Activated naive CD8-positive, alpha-beta T cell treated with anti-CD3 and anti-CD28 coated beads, Interleukin-2, amount 10 ng/mL, durations not matched to agents 7 days and 5 days (primary cell): ENCODE results near the gene KCNJ18. TPM values are rescaled to one million over a fixed set of nuclear protein-coding genes. Genes with fewer than 3 reads are reported as not detected.
"Not testable (repeated sequence)": the region's sequence is repeated elsewhere in the genome, so short reads cannot be mapped to it uniquely, and the experiment has no call there.

Experiments used
- ATAC-seq: fragments of 150-1000 bp; cut with Tn5 transposase; one replicate; pipeline ENCODE4 v1.10.0; 2021; ENCODE audit warnings: low read depth, moderate library complexity
- POLR2A ChIA-PET: fragments of 350-600 bp; sonication (Branson Sonifier 250); formaldehyde crosslinking; loops from one replicate; lab custom pipeline; 2021; ENCODE audit warnings: antibody characterized with exemption; lab: Charles Lee
- DNase-seq: peaks from one replicate; pipeline ENCODE4 v3.0.0; 2021
- H3K27ac Mint-ChIP-seq: one replicate; pipeline ENCODE4 v1.8.0; 2022; ENCODE audit warnings: mild to moderate bottlenecking, mixed read lengths
- H3K27me3 Mint-ChIP-seq: one replicate; pipeline ENCODE4 v1.8.0; 2022; ENCODE audit warnings: mild to moderate bottlenecking, moderate library complexity, mixed read lengths
- H3K36me3 Mint-ChIP-seq: one replicate; pipeline ENCODE4 v1.8.0; 2021; ENCODE audit warnings: mild to moderate bottlenecking, mixed read lengths
- H3K4me1 Mint-ChIP-seq: one replicate; pipeline ENCODE4 v1.8.0; 2021; ENCODE audit warnings: mixed read lengths
- H3K4me3 Mint-ChIP-seq: one replicate; pipeline ENCODE4 v1.8.0; 2022; ENCODE audit warnings: mild to moderate bottlenecking, moderate library complexity, mixed read lengths
- H3K9me3 Mint-ChIP-seq: one replicate; pipeline ENCODE4 v1.8.0; 2021; ENCODE audit warnings: mixed read lengths
- total RNA-seq, 2 experiments: library from RNA; stranded (reverse); gene quantifications; one replicate each; pipeline ENCODE4 v1.2.3, GENCODE V29; 2021

The KCNJ18 gene
- not detected for total RNA-seq

- H3K4me3 Mint-ChIP-seq, H3K27me3 Mint-ChIP-seq, H3K27ac Mint-ChIP-seq, DNase-seq, H3K9me3 Mint-ChIP-seq, H3K36me3 Mint-ChIP-seq, H3K4me1 Mint-ChIP-seq, POLR2A ChIA-PET, ATAC-seq: not testable (repeated sequence)
These were observed at the start of gene KCNJ18 for GRCh38 chr17:21691883-21692703. Gene KCNJ18, plus strand, starts transcription at chr17:21692523. Its CDS starts 10,264 bp downstream, at chr17:21702787.

GRCh38 chr17:21648125-21648524 lies 44.2 kb upstream of the KCNJ18 start:
- POLR2A ChIA-PET, H3K36me3 Mint-ChIP-seq, H3K4me3 Mint-ChIP-seq, ATAC-seq, H3K9me3 Mint-ChIP-seq, H3K27ac Mint-ChIP-seq, DNase-seq, H3K27me3 Mint-ChIP-seq, H3K4me1 Mint-ChIP-seq: not testable (repeated sequence)

GRCh38 chr17:21650043-21650442 lies 42.3 kb upstream of the KCNJ18 start:
- not testable (repeated sequence) for H3K27ac Mint-ChIP-seq, H3K36me3 Mint-ChIP-seq

GRCh38 chr17:21652049-21652448 lies 40.3 kb upstream of the KCNJ18 start:
- H3K4me3 Mint-ChIP-seq, POLR2A ChIA-PET, H3K9me3 Mint-ChIP-seq, H3K27me3 Mint-ChIP-seq, H3K36me3 Mint-ChIP-seq, ATAC-seq, H3K4me1 Mint-ChIP-seq, H3K27ac Mint-ChIP-seq, DNase-seq: not testable (repeated sequence)

More at GRCh38 chr17:21650043-21650442, 42.3 kb upstream of the KCNJ18 start:
- DNase-seq, H3K4me3 Mint-ChIP-seq, ATAC-seq, POLR2A ChIA-PET, H3K9me3 Mint-ChIP-seq, H3K27me3 Mint-ChIP-seq, H3K4me1 Mint-ChIP-seq: not testable (repeated sequence)

GRCh38 chr17:21653211-21653610 lies 39.1 kb upstream of the KCNJ18 start:
- DNase-seq, POLR2A ChIA-PET, H3K27ac Mint-ChIP-seq, H3K9me3 Mint-ChIP-seq, ATAC-seq, H3K36me3 Mint-ChIP-seq, H3K4me3 Mint-ChIP-seq, H3K27me3 Mint-ChIP-seq, H3K4me1 Mint-ChIP-seq: not testable (repeated sequence)

GRCh38 chr17:21656518-21657309 lies 35.6 kb upstream of the KCNJ18 start:
- H3K36me3 Mint-ChIP-seq, H3K27me3 Mint-ChIP-seq, H3K9me3 Mint-ChIP-seq, POLR2A ChIA-PET, DNase-seq, ATAC-seq, H3K4me1 Mint-ChIP-seq, H3K4me3 Mint-ChIP-seq, H3K27ac Mint-ChIP-seq: not testable (repeated sequence)

GRCh38 chr17:21659635-21660034 lies 32.7 kb upstream of the KCNJ18 start:
- POLR2A ChIA-PET, H3K4me1 Mint-ChIP-seq, ATAC-seq, H3K27ac Mint-ChIP-seq, H3K9me3 Mint-ChIP-seq, H3K4me3 Mint-ChIP-seq, H3K27me3 Mint-ChIP-seq, H3K36me3 Mint-ChIP-seq, DNase-seq: not testable (repeated sequence)

- H3K4me3 Mint-ChIP-seq, H3K27me3 Mint-ChIP-seq, H3K36me3 Mint-ChIP-seq, H3K27ac Mint-ChIP-seq, POLR2A ChIA-PET, DNase-seq, ATAC-seq, H3K4me1 Mint-ChIP-seq, H3K9me3 Mint-ChIP-seq: not testable (repeated sequence)
These were observed 30.9 kb upstream of the KCNJ18 start for GRCh38 chr17:21661455-21661854.

GRCh38 chr17:21663166-21663565 lies 29.2 kb upstream of the KCNJ18 start:
- H3K27ac Mint-ChIP-seq, POLR2A ChIA-PET: not testable (repeated sequence)

GRCh38 chr17:21663614-21664474 lies 28.5 kb upstream of the KCNJ18 start:
- H3K27ac Mint-ChIP-seq, ATAC-seq, DNase-seq, H3K9me3 Mint-ChIP-seq, H3K36me3 Mint-ChIP-seq, H3K27me3 Mint-ChIP-seq, POLR2A ChIA-PET, H3K4me3 Mint-ChIP-seq, H3K4me1 Mint-ChIP-seq: not testable (repeated sequence)

More at GRCh38 chr17:21663166-21663565, 29.2 kb upstream of the KCNJ18 start:
- not testable (repeated sequence) for ATAC-seq, H3K9me3 Mint-ChIP-seq, DNase-seq, H3K4me3 Mint-ChIP-seq, H3K4me1 Mint-ChIP-seq, H3K36me3 Mint-ChIP-seq, H3K27me3 Mint-ChIP-seq

GRCh38 chr17:21665171-21665570 lies 27.2 kb upstream of the KCNJ18 start:
- H3K27ac Mint-ChIP-seq, H3K4me3 Mint-ChIP-seq, H3K9me3 Mint-ChIP-seq, ATAC-seq, POLR2A ChIA-PET, H3K27me3 Mint-ChIP-seq, DNase-seq, H3K4me1 Mint-ChIP-seq, H3K36me3 Mint-ChIP-seq: not testable (repeated sequence)

GRCh38 chr17:21665935-21666493 lies 26.3 kb upstream of the KCNJ18 start:
- not testable (repeated sequence) for H3K27me3 Mint-ChIP-seq

More at GRCh38 chr17:21665935-21666493, 26.3 kb upstream of the KCNJ18 start:
- H3K36me3 Mint-ChIP-seq, H3K4me1 Mint-ChIP-seq, H3K9me3 Mint-ChIP-seq, H3K4me3 Mint-ChIP-seq, H3K27ac Mint-ChIP-seq, DNase-seq, ATAC-seq, POLR2A ChIA-PET: not testable (repeated sequence)
